ENCODE results near the gene COMMD6.
A peak's percentile ranks its signal among the peaks of the same experiment; 100 is the strongest.

Gene COMMD6

DNA sequence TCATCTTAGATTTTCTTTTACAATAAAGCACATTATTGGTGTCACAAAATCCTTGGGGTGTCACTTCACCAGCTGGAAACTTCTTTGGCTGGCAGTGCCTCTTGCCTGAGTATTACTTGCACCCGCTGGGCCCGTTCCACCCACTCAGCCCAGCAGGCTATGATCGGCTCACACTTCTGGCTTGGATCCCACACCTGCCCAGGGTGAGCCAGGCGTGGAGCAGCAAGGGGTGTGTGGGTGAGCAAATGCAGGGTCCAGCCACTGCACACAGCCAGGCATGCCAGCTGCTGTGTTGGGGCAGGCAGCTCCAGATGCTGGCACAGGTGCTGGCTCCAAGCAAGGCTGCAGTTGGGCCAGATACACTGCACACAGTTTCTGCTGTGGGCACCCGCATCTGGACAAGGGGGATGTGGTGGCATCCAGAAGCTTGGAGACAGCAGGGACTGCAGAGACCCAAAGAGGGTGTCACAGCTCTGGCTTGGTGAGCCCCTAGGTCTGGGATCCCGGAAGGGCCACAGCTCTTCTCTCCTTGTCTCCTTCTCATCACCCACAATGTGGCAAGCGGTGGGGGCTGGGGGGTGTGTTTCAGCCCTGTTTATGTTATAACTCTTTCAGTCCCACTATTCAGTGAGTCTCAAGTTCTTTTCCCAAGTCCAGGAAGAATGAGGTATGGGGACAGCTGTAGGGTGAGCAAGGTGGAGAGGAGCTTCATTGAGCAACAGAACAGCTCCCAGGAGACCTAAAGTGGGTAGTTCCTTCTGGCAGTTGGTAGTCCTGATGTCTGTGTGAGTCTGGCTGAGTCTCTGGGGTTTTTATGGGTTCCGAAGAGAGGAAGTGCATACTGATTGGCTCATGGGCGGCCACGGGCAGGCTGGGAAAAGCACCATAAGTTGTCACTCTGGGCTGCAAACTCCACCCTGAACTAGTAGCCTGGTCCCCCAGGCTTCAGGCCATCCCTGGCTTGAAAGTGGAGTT is 30.3 kb downstream of the COMMD6 start:
- no peaks in the 10 kb centered on the region for H3K4me1 Mint-ChIP-seq
- no peak overlapping the region for H3K4me3 Mint-ChIP-seq
- H3K9me3 Mint-ChIP-seq = no peaks in the 10 kb centered on the region
- H3K27me3 Mint-ChIP-seq = peaks cover 2% of the 10 kb centered on the region
- no peaks in the 10 kb centered on the region for H3K36me3 Mint-ChIP-seq
- H3K27ac Mint-ChIP-seq = no peak overlapping the region

DNA sequence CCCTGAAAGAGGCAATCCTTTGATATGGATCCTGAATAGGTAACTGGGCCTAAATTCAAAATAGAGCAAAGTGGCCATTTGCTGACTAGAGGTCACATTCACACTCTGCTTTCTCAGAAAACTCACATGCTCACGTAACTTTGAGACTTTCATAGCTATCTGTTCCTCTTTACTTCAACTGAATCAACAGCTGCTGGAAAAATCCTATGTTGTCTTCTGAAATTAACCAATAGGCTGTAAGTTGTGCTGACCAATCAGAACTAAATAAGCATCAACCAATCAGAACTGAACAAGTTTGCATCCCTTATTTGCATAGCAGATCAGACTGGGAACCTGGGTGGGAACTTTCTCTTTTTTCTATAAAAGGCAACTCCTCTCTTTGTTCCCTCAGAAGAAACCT is 31.6 kb downstream of the COMMD6 start:
- Mint-ChIP-seq H3K4me1 (no peaks in the 10 kb centered on the region), H3K4me3 (no peak overlapping the region), H3K27ac (no peak overlapping the region), H3K9me3 (no peaks in the 10 kb centered on the region), H3K36me3 (no peaks in the 10 kb centered on the region), H3K27me3 (peaks cover 1% of the 10 kb centered on the region)

DNA sequence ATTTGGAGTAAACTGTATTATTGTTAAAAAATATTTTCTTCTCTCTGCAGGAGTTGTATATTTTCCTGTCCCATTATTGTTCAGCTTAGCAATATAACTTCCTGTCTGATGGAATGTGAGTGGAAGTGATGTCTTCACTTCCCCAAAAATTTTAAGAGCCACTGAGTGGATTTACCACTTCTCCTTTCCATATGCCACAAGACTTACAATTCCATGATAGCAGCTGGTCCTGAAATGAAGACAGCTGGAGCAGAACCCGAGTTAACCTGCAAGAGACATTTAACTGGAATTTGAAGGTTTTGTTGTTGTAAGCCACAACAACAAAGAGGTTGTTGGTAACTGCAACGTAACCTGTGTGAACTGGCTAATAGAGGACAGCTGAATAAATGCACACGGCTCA is 32.3 kb downstream of the COMMD6 start:
- Mint-ChIP-seq H3K4me3 (no peak overlapping the region), H3K9me3 (no peaks in the 10 kb centered on the region), H3K4me1 (no peaks in the 10 kb centered on the region), H3K27me3 (peaks cover 1% of the 10 kb centered on the region), H3K27ac (no peak overlapping the region), H3K36me3 (no peaks in the 10 kb centered on the region)

- Mint-ChIP-seq H3K4me3 (no peak overlapping the region), H3K36me3 (no peaks in the 10 kb centered on the region), H3K27me3 (peaks cover 5% of the 10 kb centered on the region), H3K27ac (no peak overlapping the region), H3K4me1 (peaks cover 3% of the 10 kb centered on the region), H3K9me3 (no peaks in the 10 kb centered on the region)
Measured at GRCh38 chr13:75495938-75496337, 41.7 kb downstream of the COMMD6 start.

- Mint-ChIP-seq H3K27ac (peak overlapping the region; percentile 19), H3K9me3 (no peaks in the 10 kb centered on the region), H3K4me1 (peaks cover 3% of the 10 kb centered on the region), H3K36me3 (no peaks in the 10 kb centered on the region), H3K4me3 (no peak overlapping the region), H3K27me3 (peaks cover 5% of the 10 kb centered on the region)
Measured at GRCh38 chr13:75494491-75494890, 43.1 kb downstream of the COMMD6 start.

- Mint-ChIP-seq H3K36me3 (no peaks in the 10 kb centered on the region), H3K9me3 (no peaks in the 10 kb centered on the region), H3K4me3 (no peak overlapping the region), H3K4me1 (peaks cover 3% of the 10 kb centered on the region), H3K27ac (no peak overlapping the region), H3K27me3 (peaks cover 6% of the 10 kb centered on the region)
Measured at GRCh38 chr13:75493156-75493555, 44.5 kb downstream of the COMMD6 start.

DNA sequence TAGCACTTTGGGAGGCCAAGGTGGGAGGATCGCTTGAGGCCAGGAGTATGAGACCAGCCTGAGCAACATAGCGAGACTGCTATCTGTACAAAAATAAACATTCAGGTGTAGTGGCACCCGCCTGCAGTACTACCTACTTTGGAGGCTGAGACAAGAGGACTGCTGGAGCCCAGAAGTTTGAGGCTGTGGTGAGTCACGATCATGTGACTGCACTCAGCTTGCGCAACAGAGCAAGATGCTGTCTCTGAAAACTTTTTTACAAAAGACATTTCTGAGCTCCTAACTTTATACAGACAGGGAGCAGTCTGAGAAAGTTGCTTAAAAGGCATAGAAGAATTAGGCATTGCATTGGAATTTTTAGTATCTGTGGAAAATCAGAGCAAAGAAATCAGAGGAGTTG is 45.3 kb downstream of the COMMD6 start:
- H3K9me3 Mint-ChIP-seq = no peaks in the 10 kb centered on the region
- peaks cover 3% of the 10 kb centered on the region for H3K4me1 Mint-ChIP-seq
- H3K27me3 Mint-ChIP-seq = peaks cover 6% of the 10 kb centered on the region
- H3K4me3 Mint-ChIP-seq = no peak overlapping the region
- no peaks in the 10 kb centered on the region for H3K36me3 Mint-ChIP-seq
- H3K27ac Mint-ChIP-seq = no peak overlapping the region

GRCh38 chr13:75491376-75491775 is 46.3 kb downstream of the COMMD6 start:
- no peak overlapping the region for H3K4me3 Mint-ChIP-seq
- no peaks in the 10 kb centered on the region for H3K9me3 Mint-ChIP-seq
- no peak overlapping the region for H3K27ac Mint-ChIP-seq
- H3K4me1 Mint-ChIP-seq = peaks cover 3% of the 10 kb centered on the region
- H3K27me3 Mint-ChIP-seq = peaks cover 7% of the 10 kb centered on the region
- no peaks in the 10 kb centered on the region for H3K36me3 Mint-ChIP-seq

GRCh38 chr13:75489502-75490263 is 48.0 kb downstream of the COMMD6 start:
- H3K4me3 Mint-ChIP-seq = no peak overlapping the region
- H3K4me1 Mint-ChIP-seq = peaks cover 16% of the 10 kb centered on the region
- no peaks in the 10 kb centered on the region for H3K36me3 Mint-ChIP-seq
- H3K27me3 Mint-ChIP-seq = peaks cover 15% of the 10 kb centered on the region
- H3K27ac Mint-ChIP-seq = no peak overlapping the region
- no peaks in the 10 kb centered on the region for H3K9me3 Mint-ChIP-seq

- H3K4me3 Mint-ChIP-seq = no peak overlapping the region
- H3K27ac Mint-ChIP-seq = no peak overlapping the region
- peaks cover 22% of the 10 kb centered on the region for H3K27me3 Mint-ChIP-seq
- H3K4me1 Mint-ChIP-seq = peaks cover 18% of the 10 kb centered on the region
- no peaks in the 10 kb centered on the region for H3K36me3 Mint-ChIP-seq
- H3K9me3 Mint-ChIP-seq = no peaks in the 10 kb centered on the region
Measured at GRCh38 chr13:75486146-75487062, 51.2 kb downstream of the COMMD6 start.

DNA sequence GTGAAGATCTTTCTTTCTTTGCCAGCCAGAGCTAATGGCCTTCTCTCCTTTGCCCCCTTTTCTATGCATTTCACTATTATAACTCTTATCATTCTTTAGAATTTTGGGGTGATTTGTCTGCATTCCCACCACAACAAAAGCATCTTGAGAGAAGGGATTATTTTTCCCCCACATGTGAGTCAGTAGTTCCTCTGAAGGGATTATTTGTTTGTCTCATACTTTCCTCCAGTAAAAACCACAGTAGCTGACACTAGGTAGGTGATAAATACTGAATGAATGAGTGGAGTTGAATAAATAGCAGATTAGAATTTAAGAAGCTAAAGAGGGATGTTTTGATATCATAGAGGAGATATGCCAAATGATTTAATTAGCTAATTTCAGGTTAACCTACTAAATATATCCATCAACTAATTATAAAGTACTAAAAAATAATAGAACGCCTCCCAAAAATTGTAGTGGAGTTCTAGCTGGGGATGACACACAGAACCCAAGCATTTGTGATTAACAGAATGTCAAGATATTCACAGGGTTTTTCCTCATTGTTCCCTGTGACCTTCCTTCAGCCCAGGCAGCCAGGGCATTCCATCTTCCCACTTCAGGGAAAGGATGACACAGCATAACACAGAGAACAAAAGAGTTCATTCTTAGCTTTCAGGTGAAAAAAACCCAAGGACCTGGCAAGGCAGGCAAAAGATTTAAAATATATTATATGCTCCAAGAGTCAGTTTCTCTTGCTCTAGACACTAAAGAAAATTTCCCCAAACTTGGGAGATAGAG is 52.2 kb downstream of the COMMD6 start:
- H3K27me3 Mint-ChIP-seq = peaks cover 24% of the 10 kb centered on the region
- no peaks in the 10 kb centered on the region for H3K36me3 Mint-ChIP-seq
- H3K9me3 Mint-ChIP-seq = no peaks in the 10 kb centered on the region
- peaks cover 24% of the 10 kb centered on the region for H3K4me1 Mint-ChIP-seq
- peak overlapping the region; percentile 32 for H3K27ac Mint-ChIP-seq
- no peak overlapping the region for H3K4me3 Mint-ChIP-seq

DNA sequence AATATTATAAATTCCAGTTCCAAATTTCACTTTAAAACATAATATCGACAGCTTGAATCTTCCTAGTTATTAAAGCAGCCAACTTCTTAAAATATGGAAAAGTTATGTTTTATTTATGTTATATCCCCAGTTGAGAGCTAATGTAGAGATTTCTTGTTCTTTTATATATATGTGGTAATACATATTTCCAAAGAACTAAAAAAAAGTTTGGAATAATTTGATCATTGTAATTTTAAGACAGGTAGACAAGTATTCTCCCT is 54.9 kb downstream of the COMMD6 start:
- no peaks in the 10 kb centered on the region for H3K9me3 Mint-ChIP-seq
- H3K27me3 Mint-ChIP-seq = peaks cover 40% of the 10 kb centered on the region
- H3K27ac Mint-ChIP-seq = no peak overlapping the region
- H3K36me3 Mint-ChIP-seq = no peaks in the 10 kb centered on the region
- peak overlapping the region; percentile 96 for H3K4me3 Mint-ChIP-seq
- peaks cover 25% of the 10 kb centered on the region for H3K4me1 Mint-ChIP-seq

DNA sequence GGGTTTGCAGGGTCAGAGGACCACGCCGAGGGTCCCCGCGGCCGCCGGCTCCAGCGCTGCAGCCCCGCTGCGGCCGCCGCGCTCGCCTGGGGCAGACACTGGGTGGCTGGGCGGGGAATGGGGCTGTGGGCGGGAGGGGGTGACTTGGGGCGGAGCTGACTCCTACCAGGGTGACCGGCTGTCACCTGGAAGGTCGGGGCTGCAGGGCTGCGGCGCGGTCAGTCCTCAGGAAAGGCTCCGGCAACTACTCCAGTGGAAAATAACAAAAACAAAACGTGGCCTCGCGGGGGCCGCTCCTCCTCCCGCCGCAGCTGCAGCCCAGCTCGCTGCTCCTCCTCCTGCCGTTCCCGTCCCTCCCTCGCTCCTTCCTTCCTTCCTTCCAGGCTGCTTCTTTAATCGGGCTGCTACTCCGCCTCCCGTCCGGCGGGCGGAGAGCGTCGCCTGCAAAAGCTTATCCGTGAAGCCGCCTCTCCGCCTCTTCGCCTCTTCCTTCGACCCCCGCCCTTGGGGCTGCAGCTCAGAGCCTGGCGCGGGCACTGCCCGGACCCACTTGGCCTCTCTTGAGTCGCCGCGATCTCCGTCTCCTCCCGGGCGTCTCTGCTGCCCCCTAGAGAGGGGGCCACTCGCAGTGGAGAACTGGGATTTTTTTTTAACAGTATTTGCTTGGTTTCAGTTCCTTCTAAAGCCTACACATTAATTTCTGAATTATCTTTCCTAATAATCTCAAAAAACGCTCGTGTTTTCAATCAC is 55.4 kb downstream of the COMMD6 start, which contains the start of gene TBC1D4:
TSS of gene TBC1D4 (minus strand) at position 100 of the 750 bp plus-strand sequence. CDS start 402 bp downstream, outside the sequence.
- no peak within 1 kb of the TSS for H3K27ac Mint-ChIP-seq
- peak within 1 kb of the TSS; percentile 96 for H3K4me3 Mint-ChIP-seq
- H3K4me1 Mint-ChIP-seq = peaks cover 25% of the 10 kb centered on the region
- no peaks in the 10 kb centered on the region for H3K36me3 Mint-ChIP-seq
- H3K27me3 Mint-ChIP-seq = peaks cover 41% of the 10 kb centered on the region
- H3K9me3 Mint-ChIP-seq = no peaks in the 10 kb centered on the region
